ENCODE results near the gene MVK. TPM values are rescaled to one million over a fixed set of nuclear protein-coding genes. Genes with fewer than 3 reads are reported as not detected.

MVK gene
- total RNA-seq, 6 experiments from 2014 or later: 14.2 to 60.0 (median 37.6) TPM

DNA sequence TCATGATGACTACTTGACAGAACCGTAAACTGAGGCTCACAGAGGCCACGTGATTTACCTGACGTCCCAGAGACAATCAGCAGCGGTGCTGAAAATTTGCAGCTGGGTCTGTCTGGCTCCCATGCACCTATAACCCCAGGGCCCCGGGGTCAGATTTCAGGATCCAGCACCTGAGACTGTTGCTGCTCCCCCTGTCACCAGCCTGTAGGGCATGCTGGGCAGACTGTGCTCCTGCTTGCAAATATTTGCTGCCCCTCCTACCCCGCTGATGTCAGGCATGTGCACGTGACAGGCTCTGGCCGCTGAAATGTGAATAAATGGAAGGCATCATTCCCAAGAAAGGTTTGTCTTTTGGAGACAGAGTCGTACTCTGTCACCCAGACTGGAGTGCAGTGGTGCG is 6.3 kb upstream of the MVK start:
- peaks cover 0 to 53% (median 10%) of the 10 kb centered on the region in 4 donors for H3K36me3 ChIP-seq
- intact Hi-C loops (cut with DNase I): no loop called here
- no peaks in the 10 kb centered on the region for H3K9me3 ChIP-seq
- peaks cover 0 to 26% (median 9%) of the 10 kb centered on the region in 4 donors for H3K4me1 ChIP-seq
- ATAC-seq (peak; percentile 63 to 83 (median 74)), DNase-seq (peak; percentile 58 to 89 (median 83))
- H3K27me3 ChIP-seq: no peaks in the 10 kb centered on the region
- TF ChIP-seq, protein P1, sequence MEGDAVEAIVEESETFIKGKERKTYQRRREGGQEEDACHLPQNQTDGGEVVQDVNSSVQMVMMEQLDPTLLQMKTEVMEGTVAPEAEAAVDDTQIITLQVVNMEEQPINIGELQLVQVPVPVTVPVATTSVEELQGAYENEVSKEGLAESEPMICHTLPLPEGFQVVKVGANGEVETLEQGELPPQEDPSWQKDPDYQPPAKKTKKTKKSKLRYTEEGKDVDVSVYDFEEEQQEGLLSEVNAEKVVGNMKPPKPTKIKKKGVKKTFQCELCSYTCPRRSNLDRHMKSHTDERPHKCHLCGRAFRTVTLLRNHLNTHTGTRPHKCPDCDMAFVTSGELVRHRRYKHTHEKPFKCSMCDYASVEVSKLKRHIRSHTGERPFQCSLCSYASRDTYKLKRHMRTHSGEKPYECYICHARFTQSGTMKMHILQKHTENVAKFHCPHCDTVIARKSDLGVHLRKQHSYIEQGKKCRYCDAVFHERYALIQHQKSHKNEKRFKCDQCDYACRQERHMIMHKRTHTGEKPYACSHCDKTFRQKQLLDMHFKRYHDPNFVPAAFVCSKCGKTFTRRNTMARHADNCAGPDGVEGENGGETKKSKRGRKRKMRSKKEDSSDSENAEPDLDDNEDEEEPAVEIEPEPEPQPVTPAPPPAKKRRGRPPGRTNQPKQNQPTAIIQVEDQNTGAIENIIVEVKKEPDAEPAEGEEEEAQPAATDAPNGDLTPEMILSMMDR (IDR thresholded peaks at IDR 0.05): peak in 1 of 4 donors; percentile 6
- TF ChIP-seq POLR2A (IDR thresholded peaks at IDR 0.05): no peak
- 60% methylated on average over 6 of the region's 10 CpGs for WGBS (ENCODE audit: insufficient coverage, low coverage, low lambda C conversion rate, missing lambda C conversion rate)
- H3K4me3 ChIP-seq: no peak overlapping the region
- H3K27ac ChIP-seq: peak overlapping the region in 1 of 3 donors; percentile 45

DNA sequence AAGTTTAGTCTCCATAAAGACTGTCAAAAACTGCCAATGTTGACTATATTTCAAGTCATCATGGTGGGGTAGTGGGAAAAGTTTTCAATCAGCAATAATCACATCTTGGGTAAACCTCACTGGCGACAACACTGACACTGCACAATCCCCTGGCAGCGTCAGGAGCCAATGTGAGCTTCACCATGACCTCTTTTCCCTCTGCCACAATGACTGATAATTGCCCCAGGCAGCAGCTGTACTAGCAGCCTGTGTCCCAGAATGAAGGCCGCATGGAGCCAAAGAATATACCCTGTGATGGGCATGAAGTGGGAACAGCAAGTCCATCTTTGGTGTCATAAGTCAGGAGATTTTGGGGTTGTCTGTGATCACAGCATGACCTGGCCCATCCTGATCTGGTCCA is 5.6 kb upstream of the MVK start:
- Histone ChIP-seq H3K9me3 (no peaks in the 10 kb centered on the region), H3K27me3 (no peaks in the 10 kb centered on the region), H3K27ac (peak overlapping the region in 1 of 3 donors; percentile 45), H3K4me3 (no peak overlapping the region), H3K36me3 (peaks cover 0 to 51% (median 10%) of the 10 kb centered on the region in 4 donors), H3K4me1 (peaks cover 0 to 26% (median 12%) of the 10 kb centered on the region in 4 donors)
- TF ChIP-seq, protein P1 (IDR thresholded peaks at IDR 0.05): no peak
- no peak for TF ChIP-seq POLR2A (IDR thresholded peaks at IDR 0.05)
- 58% methylated on average over 3 of the region's 3 CpGs for WGBS (ENCODE audit: insufficient coverage, low coverage, low lambda C conversion rate, missing lambda C conversion rate)
- intact Hi-C loops (cut with DNase I): no loop called here
- DNase-seq (peak in 1 of 3 donors; percentile 31), ATAC-seq (peak in 1 of 4 donors; percentile 15)

GRCh38 chr12:109568486-109568885 is 5.1 kb upstream of the MVK start:
- TF ChIP-seq, protein P1 (IDR thresholded peaks at IDR 0.05): no peak
- no peak for TF ChIP-seq POLR2A (IDR thresholded peaks at IDR 0.05)
- H3K4me1 ChIP-seq: peaks cover 0 to 26% (median 12%) of the 10 kb centered on the region in 4 donors
- no peak overlapping the region for H3K4me3 ChIP-seq
- intact Hi-C loops (cut with DNase I): no loop called here
- 49% methylated on average over 4 of the region's 7 CpGs for WGBS (ENCODE audit: insufficient coverage, low coverage, low lambda C conversion rate, missing lambda C conversion rate)
- no peaks in the 10 kb centered on the region for H3K27me3 ChIP-seq
- DNase-seq (peak in 1 of 3 donors; percentile 21), ATAC-seq (no peak)
- no peaks in the 10 kb centered on the region for H3K9me3 ChIP-seq
- peak overlapping the region in 1 of 3 donors; percentile 45 for H3K27ac ChIP-seq
- peaks cover 0 to 46% (median 10%) of the 10 kb centered on the region in 4 donors for H3K36me3 ChIP-seq

- Histone ChIP-seq H3K27me3 (no peaks in the 10 kb centered on the region), H3K36me3 (peaks cover 0 to 28% (median under 1%) of the 10 kb centered on the region in 4 donors), H3K4me1 (peaks cover 0 to 52% (median 23%) of the 10 kb centered on the region in 4 donors), H3K27ac (peak overlapping the region; percentile 86 to 96 (median 93)), H3K9me3 (no peaks in the 10 kb centered on the region), H3K4me3 (peak overlapping the region in 1 of 3 donors; percentile 77)
- 53% methylated on average over 5 of the region's 5 CpGs for WGBS (ENCODE audit: insufficient coverage, low coverage, low lambda C conversion rate, missing lambda C conversion rate)
- DNase-seq (peak in 2 of 3 donors; percentile 22 to 74), ATAC-seq (peak; percentile 5 to 44 (median 26))
- intact Hi-C loops (cut with DNase I): no loop called here
- no peak for TF ChIP-seq POLR2A (IDR thresholded peaks at IDR 0.05)
- TF ChIP-seq, protein P1 (IDR thresholded peaks at IDR 0.05): no peak
Measured at GRCh38 chr12:109571773-109572505, 1.7 kb upstream of the MVK start.

Data from right lobe of liver (tissue), 6 donors.